HG02870 (cell line): ENCODE results near the gene METTL15.
"Not testable (repeated sequence)": the region's sequence is repeated elsewhere in the genome, so short reads cannot be mapped to it uniquely, and the experiment has no call there.

Source experiments
- ATAC-seq: cut with Tn5 transposase; IDR thresholded peaks from one replicate; pipeline ENCODE4 v1.9.1; 2021; ENCODE audit warnings: mild to moderate bottlenecking, moderate library complexity; ENCODE audit not compliant: unreplicated experiment

The METTL15 gene

GRCh38 chr11:28378095-28378494 is 269.9 kb downstream of the METTL15 start:
- ATAC-seq = not testable (repeated sequence)
